Occipital lobe (tissue), 2 donors: ENCODE results near the gene ACOX1. TPM values are rescaled to one million over a fixed set of nuclear protein-coding genes. Genes with fewer than 3 reads are reported as not detected.

Experiments used
- DNase-seq: peaks from one replicate; lab custom pipeline; 2025; lab: John Stamatoyannopoulos, UW
- total RNA-seq: library from RNA; depleted of rRNA; stranded (reverse); fragments of >200 nt; gene quantifications from one replicate; pipeline ENCODE4 v1.2.3, GENCODE V29; 2014

The ACOX1 gene
- total RNA-seq, 1 donor from 2014 or later: 94.1 TPM

GRCh38 chr17:75909051-75909811 is 69.7 kb downstream of the ACOX1 start:
- no peak for DNase-seq

DNA sequence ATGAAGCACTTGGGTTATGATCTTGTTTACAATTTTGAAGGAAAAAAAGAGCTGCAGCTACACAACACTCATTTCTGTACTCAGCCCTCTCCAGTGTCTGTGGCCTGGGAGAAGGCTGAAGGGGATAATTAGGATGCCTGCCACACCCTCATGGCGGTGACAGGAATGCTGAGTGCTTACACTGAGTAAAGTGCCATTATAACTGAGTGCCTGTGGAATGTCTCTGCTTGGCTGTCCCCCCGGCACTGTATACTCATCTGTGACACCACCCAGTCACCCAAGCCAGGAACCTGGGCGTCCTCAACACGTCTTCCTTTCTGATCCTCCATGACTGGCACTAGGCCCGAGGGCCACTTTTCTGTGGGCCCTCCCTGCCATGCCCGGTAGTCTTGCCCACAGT is 70.8 kb downstream of the ACOX1 start:
- DNase-seq: no peak

- no peak for DNase-seq
Observed at GRCh38 chr17:75906143-75906884, 72.7 kb downstream of the ACOX1 start.

- DNase-seq: peak; percentile 88
Observed at GRCh38 chr17:75904749-75905521, 74.0 kb downstream of the ACOX1 start, which contains the start of gene MRPL38. Gene MRPL38, minus strand, starts transcription at chr17:75904884. Its CDS starts 9 bp downstream, at chr17:75904875.

DNA sequence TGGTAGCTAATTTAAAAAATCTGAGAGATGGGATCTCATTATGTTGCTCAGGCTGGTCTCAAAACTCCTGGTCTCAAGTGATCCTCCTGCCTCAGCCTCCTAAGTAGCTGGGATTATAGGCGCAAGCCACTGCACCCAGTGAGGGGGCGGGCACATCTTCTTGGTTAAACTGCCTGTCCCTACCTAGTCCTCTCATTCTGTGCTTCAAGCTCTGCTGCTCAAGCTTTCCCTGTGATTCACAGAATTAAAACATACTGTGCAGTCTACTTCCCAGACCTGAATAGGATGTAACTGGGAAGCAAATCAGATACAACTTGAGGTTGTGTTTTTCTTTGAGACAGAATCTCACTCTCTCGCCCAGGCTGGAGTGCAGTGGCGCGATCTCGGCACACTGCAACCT is 76.6 kb downstream of the ACOX1 start:
- DNase-seq: no peak

GRCh38 chr17:75901727-75902126 is 77.2 kb downstream of the ACOX1 start:
- no peak for DNase-seq

- no peak for DNase-seq
Observed at GRCh38 chr17:75900691-75901533, 78.1 kb downstream of the ACOX1 start.

DNA sequence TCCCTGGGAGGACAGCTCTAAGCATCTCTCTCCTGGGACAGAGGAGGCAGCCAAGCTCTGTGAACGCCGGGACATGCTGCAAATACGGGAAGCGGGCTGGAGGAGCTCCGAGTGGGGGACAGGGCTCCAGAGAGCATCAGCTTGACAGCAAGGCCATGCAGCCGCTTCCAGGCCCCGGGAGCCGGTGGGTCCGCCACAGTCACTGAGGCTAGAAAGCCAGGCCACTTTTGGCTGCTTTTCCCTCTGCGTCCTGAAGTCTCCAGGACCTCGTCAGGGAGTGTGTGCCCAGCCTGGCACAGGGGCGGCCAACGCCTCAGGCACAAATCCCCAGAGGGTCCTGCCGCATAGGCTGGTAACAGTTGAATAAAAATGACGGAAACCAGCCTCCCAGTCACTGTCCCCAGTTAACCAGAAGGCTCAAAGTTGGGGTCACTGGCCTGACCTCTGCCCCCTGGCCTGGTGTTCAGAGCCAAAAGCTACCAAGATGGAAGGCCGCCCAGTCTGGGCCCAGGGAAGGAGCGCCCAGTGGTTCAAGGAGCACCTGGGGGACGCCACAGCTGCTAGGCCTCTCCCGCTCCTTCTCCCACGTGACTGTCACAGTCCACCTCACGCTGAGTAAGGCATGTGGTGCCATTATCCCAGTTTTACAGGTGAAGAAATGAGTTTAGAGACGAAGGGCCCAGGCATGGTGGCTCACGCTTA is 79.0 kb downstream of the ACOX1 start:
- no peak for DNase-seq

- no peak for DNase-seq
Observed at GRCh38 chr17:75899353-75899752, 79.6 kb downstream of the ACOX1 start.

GRCh38 chr17:75898791-75899190 is 80.2 kb downstream of the ACOX1 start:
- no peak for DNase-seq

- DNase-seq: no peak
Observed at GRCh38 chr17:75898065-75898464, 80.9 kb downstream of the ACOX1 start.

- DNase-seq: no peak
Observed at GRCh38 chr17:75897160-75898019, 81.6 kb downstream of the ACOX1 start.

DNA sequence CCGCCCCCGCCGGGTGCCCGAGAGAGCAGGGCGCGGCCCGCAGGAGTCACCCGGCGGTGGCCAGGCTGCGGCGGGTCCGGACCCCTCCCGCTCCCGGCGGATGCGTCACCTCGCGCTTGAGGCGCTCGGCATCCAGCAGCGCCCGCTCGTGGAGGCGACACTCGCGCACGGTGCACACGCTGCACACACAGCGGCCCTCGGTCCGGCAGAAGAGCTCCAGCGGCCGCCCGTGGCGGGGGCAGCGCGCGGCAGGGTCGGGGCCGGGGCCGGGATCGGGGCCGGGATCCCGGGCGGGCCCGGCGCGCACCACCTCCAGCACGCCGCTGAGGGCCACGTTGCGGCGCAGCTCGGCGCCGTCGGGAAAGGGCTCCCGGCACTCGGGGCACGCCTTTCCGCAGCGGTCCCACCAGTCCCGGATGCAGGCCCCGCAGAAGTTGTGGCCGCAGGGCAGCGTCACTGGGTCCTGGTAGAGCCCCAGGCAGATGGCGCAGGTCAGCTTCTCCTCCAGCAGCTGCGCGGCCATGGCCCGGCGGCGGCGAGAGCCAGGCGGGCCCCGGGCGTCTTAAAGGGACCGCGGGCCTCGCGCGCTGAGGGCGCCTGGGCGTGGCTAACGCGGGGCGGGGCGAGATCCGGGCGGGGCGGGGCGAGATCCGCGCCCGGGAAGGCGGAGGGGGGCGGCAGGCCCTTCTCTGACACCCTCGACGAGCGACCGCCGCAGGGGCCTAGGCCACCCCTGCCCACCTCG is 82.4 kb downstream of the ACOX1 start, which contains the start of gene TRIM65:
Gene TRIM65 (minus strand): TSS at position 537 of the 745 bp plus-strand sequence. CDS start 14 bp downstream, at position 523.
- DNase-seq: peak; percentile 75

DNA sequence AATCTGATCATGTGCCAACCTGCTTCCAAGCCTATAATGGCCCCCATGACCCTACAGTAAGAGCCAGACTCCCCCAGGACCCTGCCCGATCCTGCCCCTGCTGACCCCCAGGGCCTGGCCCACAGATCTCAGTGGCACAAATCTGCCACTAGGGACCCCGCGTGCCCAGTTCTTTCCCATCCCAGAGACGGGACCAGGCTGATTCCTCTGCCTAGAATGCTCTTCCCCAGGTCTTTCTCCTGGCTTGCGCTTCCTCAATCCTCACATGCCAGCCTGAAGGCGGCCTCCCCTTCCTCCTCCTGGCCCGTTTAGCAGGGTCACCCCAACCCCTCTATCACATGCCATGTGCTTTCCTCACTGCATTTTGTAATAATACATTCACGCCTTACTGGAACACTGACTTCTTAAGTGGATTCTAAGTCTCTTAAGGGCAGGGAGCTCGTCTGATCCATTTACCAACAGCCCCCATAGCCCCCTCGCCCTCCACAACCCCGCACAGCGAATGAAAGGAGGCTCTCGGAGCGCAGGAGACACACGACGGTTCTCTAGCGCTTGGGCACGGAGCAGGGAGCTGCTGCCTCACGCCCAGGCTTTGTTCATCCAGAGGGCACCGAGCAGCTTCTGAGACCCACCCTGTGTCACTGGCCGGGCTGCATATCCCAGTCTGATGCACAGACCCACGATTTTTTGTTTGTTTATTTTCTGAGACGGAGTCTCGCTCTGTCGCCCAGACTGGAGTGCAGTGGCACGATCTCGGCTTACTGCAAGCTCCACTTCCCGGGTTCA is 83.4 kb downstream of the ACOX1 start:
- no peak for DNase-seq

DNA sequence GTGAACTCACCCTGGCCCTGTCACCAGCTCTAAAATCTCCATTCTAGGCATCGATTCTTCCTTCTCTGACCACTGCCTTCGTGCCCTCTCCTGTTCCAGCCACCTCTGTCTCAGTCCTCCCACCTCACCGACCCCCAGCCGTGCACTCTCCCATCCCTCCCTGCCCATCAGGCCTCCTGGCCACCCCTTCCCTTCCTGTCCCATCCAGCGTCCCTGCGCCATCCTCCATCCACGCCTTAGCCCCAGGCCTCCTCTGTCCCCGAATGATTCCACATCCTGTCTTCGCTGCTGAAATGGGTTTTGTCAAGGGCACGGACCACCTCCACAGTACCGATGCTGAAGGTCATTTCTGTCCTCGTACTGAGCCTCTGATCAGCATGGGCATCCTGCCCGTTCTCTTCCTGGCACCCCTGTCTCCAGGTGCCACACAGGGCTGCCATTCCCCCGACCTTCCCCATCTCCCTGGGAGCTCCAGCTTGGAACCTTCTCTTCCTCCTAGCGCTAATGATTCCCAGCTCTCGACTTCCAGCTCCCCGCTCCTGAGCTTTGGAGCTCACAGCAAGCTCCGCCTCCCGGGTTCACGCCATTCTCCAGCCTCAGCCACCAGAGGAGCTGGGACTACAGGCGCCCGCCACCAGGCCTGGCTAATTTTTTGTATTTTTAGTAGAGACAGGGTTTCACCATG is 84.8 kb downstream of the ACOX1 start:
- DNase-seq: no peak

GRCh38 chr17:75893305-75894048 is 85.5 kb downstream of the ACOX1 start:
- DNase-seq: no peak
